HL-60 (cell line): ENCODE results near the gene IGFBP7.

ENCODE experiments used
- GABPA ChIP-seq: IDR thresholded peaks from 2 replicates; pipeline ENCODE4 v1.6.1; 2012; ENCODE audit warnings: low read depth
- POLR2AphosphoS5 ChIP-seq: IDR thresholded peaks from 2 replicates; pipeline ENCODE4 v1.6.1; 2012; ENCODE audit warnings: low read depth
- SPI1 ChIP-seq: IDR thresholded peaks from 2 replicates; pipeline ENCODE4 v1.6.1; 2012; ENCODE audit warnings: low read depth, mild to moderate bottlenecking, borderline replicate concordance
- TF ChIP-seq, protein P1 (sequence below): IDR thresholded peaks from one replicate; pipeline ENCODE4 v1.5.1; 2011; ENCODE audit warnings: low read length, control low read depth, inconsistent platforms; ENCODE audit not compliant: insufficient read depth
- TF ChIP-seq, protein P2 (sequence below): IDR thresholded peaks from 2 replicates; pipeline ENCODE4 v1.6.1; 2012; ENCODE audit warnings: low read depth; ENCODE audit not compliant: insufficient replicate concordance

DNA sequence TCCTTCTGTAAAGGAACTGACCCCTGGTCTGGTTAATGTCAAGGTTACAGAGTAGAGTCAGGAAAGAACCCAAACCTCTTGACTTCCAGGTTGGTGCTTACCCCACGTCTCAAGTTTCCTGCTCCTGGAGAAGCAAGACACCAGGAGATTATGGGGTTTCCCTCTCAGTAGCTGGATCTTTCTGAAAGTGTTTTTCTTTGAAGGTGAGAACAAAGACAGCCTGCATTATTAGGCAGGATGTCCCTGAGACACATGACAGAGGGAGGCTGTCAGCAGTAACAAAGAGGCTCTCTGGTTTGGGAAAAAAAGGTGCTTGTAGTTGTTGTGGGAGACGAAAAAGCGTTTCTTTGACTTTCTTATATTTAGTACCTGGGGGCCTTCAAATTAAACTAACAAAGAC, 44.7 kb upstream of the IGFBP7 start:
- TF ChIP-seq, protein P1, sequence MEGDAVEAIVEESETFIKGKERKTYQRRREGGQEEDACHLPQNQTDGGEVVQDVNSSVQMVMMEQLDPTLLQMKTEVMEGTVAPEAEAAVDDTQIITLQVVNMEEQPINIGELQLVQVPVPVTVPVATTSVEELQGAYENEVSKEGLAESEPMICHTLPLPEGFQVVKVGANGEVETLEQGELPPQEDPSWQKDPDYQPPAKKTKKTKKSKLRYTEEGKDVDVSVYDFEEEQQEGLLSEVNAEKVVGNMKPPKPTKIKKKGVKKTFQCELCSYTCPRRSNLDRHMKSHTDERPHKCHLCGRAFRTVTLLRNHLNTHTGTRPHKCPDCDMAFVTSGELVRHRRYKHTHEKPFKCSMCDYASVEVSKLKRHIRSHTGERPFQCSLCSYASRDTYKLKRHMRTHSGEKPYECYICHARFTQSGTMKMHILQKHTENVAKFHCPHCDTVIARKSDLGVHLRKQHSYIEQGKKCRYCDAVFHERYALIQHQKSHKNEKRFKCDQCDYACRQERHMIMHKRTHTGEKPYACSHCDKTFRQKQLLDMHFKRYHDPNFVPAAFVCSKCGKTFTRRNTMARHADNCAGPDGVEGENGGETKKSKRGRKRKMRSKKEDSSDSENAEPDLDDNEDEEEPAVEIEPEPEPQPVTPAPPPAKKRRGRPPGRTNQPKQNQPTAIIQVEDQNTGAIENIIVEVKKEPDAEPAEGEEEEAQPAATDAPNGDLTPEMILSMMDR: no peak
- TF ChIP-seq POLR2AphosphoS5: no peak
- TF ChIP-seq GABPA: no peak
- TF ChIP-seq, protein P2, sequence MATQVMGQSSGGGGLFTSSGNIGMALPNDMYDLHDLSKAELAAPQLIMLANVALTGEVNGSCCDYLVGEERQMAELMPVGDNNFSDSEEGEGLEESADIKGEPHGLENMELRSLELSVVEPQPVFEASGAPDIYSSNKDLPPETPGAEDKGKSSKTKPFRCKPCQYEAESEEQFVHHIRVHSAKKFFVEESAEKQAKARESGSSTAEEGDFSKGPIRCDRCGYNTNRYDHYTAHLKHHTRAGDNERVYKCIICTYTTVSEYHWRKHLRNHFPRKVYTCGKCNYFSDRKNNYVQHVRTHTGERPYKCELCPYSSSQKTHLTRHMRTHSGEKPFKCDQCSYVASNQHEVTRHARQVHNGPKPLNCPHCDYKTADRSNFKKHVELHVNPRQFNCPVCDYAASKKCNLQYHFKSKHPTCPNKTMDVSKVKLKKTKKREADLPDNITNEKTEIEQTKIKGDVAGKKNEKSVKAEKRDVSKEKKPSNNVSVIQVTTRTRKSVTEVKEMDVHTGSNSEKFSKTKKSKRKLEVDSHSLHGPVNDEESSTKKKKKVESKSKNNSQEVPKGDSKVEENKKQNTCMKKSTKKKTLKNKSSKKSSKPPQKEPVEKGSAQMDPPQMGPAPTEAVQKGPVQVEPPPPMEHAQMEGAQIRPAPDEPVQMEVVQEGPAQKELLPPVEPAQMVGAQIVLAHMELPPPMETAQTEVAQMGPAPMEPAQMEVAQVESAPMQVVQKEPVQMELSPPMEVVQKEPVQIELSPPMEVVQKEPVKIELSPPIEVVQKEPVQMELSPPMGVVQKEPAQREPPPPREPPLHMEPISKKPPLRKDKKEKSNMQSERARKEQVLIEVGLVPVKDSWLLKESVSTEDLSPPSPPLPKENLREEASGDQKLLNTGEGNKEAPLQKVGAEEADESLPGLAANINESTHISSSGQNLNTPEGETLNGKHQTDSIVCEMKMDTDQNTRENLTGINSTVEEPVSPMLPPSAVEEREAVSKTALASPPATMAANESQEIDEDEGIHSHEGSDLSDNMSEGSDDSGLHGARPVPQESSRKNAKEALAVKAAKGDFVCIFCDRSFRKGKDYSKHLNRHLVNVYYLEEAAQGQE: no peak
- TF ChIP-seq SPI1: no peak
